ENCODE measurements around the gene OR2M7.

OR2M7 gene

GRCh38 chr1:248324468-248324867 lies at the start of gene OR2M7:
OR2M7 (minus strand) TSS chr1:248324568; CDS start chr1:248324568, 0 bp downstream.
- in situ Hi-C loops (cut with HindIII; ENCODE audit: low sequenced_read_pairs): no loop called here
- DNase-seq (ENCODE audit: low read depth): no peak
- H3K4me3 ChIP-seq (ENCODE audit: low read depth, low read length): no peak within 1 kb of the TSS
- no peak for TF ChIP-seq CTCF (IDR thresholded peaks at IDR 0.05; ENCODE audit: low read depth, low read length, missing control alignments)

- DNase-seq (ENCODE audit: low read depth): no peak
- in situ Hi-C loops (cut with HindIII; ENCODE audit: low sequenced_read_pairs): no loop called here
- H3K4me3 ChIP-seq (ENCODE audit: low read depth, low read length): no peak overlapping the region
- TF ChIP-seq CTCF (IDR thresholded peaks at IDR 0.05; ENCODE audit: low read depth, low read length, missing control alignments): no peak
Measured at GRCh38 chr1:248373761-248374160, 49.4 kb upstream of the OR2M7 start.

GRCh38 chr1:248372394-248372793 lies 48.0 kb upstream of the OR2M7 start:
- in situ Hi-C loops (cut with HindIII; ENCODE audit: low sequenced_read_pairs): no loop called here
- H3K4me3 ChIP-seq (ENCODE audit: low read depth, low read length): no peak overlapping the region
- no peak for DNase-seq (ENCODE audit: low read depth)
- no peak for TF ChIP-seq CTCF (IDR thresholded peaks at IDR 0.05; ENCODE audit: low read depth, low read length, missing control alignments)

- TF ChIP-seq CTCF (IDR thresholded peaks at IDR 0.05; ENCODE audit: low read depth, low read length, missing control alignments): no peak
- in situ Hi-C loops (cut with HindIII; ENCODE audit: low sequenced_read_pairs): no loop called here
- no peak overlapping the region for H3K4me3 ChIP-seq (ENCODE audit: low read depth, low read length)
Measured at GRCh38 chr1:248366609-248367008, 42.2 kb upstream of the OR2M7 start.

GRCh38 chr1:248361121-248361715 lies 36.9 kb upstream of the OR2M7 start, which contains the start of gene OR2T4:
OR2T4 (plus strand) TSS chr1:248361665; CDS start chr1:248361665, 0 bp downstream.
- no peak for DNase-seq (ENCODE audit: low read depth)
- TF ChIP-seq CTCF (IDR thresholded peaks at IDR 0.05; ENCODE audit: low read depth, low read length, missing control alignments): no peak
- in situ Hi-C loops (cut with HindIII; ENCODE audit: low sequenced_read_pairs): loop anchor here (5.0 kb wide), 1 partner anchor 51 kb away; no protein-coding TSS in a partner anchor
- no peak within 1 kb of the TSS for H3K4me3 ChIP-seq (ENCODE audit: low read depth, low read length)

More at GRCh38 chr1:248366609-248367008, 42.2 kb upstream of the OR2M7 start:
- no peak for DNase-seq (ENCODE audit: low read depth)

GRCh38 chr1:248359415-248359814 lies 35.0 kb upstream of the OR2M7 start:
- no peak for DNase-seq (ENCODE audit: low read depth)
- in situ Hi-C loops (cut with HindIII; ENCODE audit: low sequenced_read_pairs): no loop called here
- TF ChIP-seq CTCF (IDR thresholded peaks at IDR 0.05; ENCODE audit: low read depth, low read length, missing control alignments): no peak
- no peak overlapping the region for H3K4me3 ChIP-seq (ENCODE audit: low read depth, low read length)
